ENCODE results near the gene RBMS2.

Gene RBMS2

GRCh38 chr12:56630180-56630632 is 108.6 kb downstream of the RBMS2 start, which contains the start of gene BAZ2A:
Gene BAZ2A, minus strand, starts transcription at chr12:56630326. Its CDS starts 12,796 bp downstream, at chr12:56617530.
- DNase-seq (ENCODE audit: low read depth in 2 of 2, low spot score in 1 of 2): peak; percentile 70 to 76

GRCh38 chr12:56631790-56632700 is 110.4 kb downstream of the RBMS2 start:
- no peak for DNase-seq (ENCODE audit: low read depth in 2 of 2, low spot score in 1 of 2)

GRCh38 chr12:56632701-56633467 is 111.3 kb downstream of the RBMS2 start:
- DNase-seq (ENCODE audit: low read depth in 2 of 2, low spot score in 1 of 2): no peak

- DNase-seq (ENCODE audit: low read depth in 2 of 2, low spot score in 1 of 2): no peak
Measured at GRCh38 chr12:56633468-56634241, 112.0 kb downstream of the RBMS2 start.

GRCh38 chr12:56634242-56634836 is 112.7 kb downstream of the RBMS2 start:
- no peak for DNase-seq (ENCODE audit: low read depth in 2 of 2, low spot score in 1 of 2)

- peak in 1 of 2 donors; percentile 44 for DNase-seq (ENCODE audit: low read depth in 2 of 2, low spot score in 1 of 2)
Measured at GRCh38 chr12:56634837-56635791, 113.5 kb downstream of the RBMS2 start.

GRCh38 chr12:56635806-56636674 is 114.4 kb downstream of the RBMS2 start:
- peak; percentile 60 to 64 for DNase-seq (ENCODE audit: low read depth in 2 of 2, low spot score in 1 of 2)

GRCh38 chr12:56636675-56637540 is 115.3 kb downstream of the RBMS2 start:
- peak; percentile 76 to 89 for DNase-seq (ENCODE audit: low read depth in 2 of 2, low spot score in 1 of 2)

- no peak for DNase-seq (ENCODE audit: low read depth in 2 of 2, low spot score in 1 of 2)
Measured at GRCh38 chr12:56637621-56638020, 116.0 kb downstream of the RBMS2 start.

- DNase-seq (ENCODE audit: low read depth in 2 of 2, low spot score in 1 of 2): no peak
Measured at GRCh38 chr12:56641219-56641618, 119.6 kb downstream of the RBMS2 start.

GRCh38 chr12:56644654-56645053 is 123.0 kb downstream of the RBMS2 start:
- DNase-seq (ENCODE audit: low read depth in 2 of 2, low spot score in 1 of 2): no peak

GRCh38 chr12:56645201-56645716 is 123.6 kb downstream of the RBMS2 start:
- DNase-seq (ENCODE audit: low read depth in 2 of 2, low spot score in 1 of 2): no peak

Data from stimulated activated CD8-positive, alpha-beta memory T cell treated with anti-CD3 and anti-CD28 coated beads, Interleukin-4, amount 100 ng/mL, for 1 hour (primary cell).